HG03460 (cell line): ENCODE results near the gene LUC7L3.
"Not testable (repeated sequence)": the region's sequence is repeated elsewhere in the genome, so short reads cannot be mapped to it uniquely, and the experiment has no call there.

Experiments used
- ATAC-seq: cut with Tn5 transposase; IDR thresholded peaks from one replicate; pipeline ENCODE4 v1.9.1; 2021; ENCODE audit not compliant: unreplicated experiment

The LUC7L3 gene

GRCh38 chr17:50708050-50709000 is 11.1 kb upstream of the LUC7L3 start:
- no peak for ATAC-seq

- not testable (repeated sequence) for ATAC-seq
Observed at GRCh38 chr17:50709053-50709452, 10.3 kb upstream of the LUC7L3 start.

GRCh38 chr17:50710025-50710424 is 9.4 kb upstream of the LUC7L3 start:
- ATAC-seq = no peak

GRCh38 chr17:50710650-50711049 is 8.8 kb upstream of the LUC7L3 start:
- ATAC-seq = no peak

- ATAC-seq = no peak
Observed at GRCh38 chr17:50712641-50713040, 6.8 kb upstream of the LUC7L3 start.

- no peak for ATAC-seq
Observed at GRCh38 chr17:50715471-50715870, 3.9 kb upstream of the LUC7L3 start.

GRCh38 chr17:50719924-50720794 is 756 bp downstream of the LUC7L3 start:
- ATAC-seq = no peak

- no peak for ATAC-seq
Observed at GRCh38 chr17:50721194-50722010, 2.0 kb downstream of the LUC7L3 start.

GRCh38 chr17:50722746-50723145 is 3.3 kb downstream of the LUC7L3 start:
- no peak for ATAC-seq

- ATAC-seq = not testable (repeated sequence)
Observed at GRCh38 chr17:50724622-50725021, 5.2 kb downstream of the LUC7L3 start.

- ATAC-seq = no peak
Observed at GRCh38 chr17:50725769-50726655, 6.6 kb downstream of the LUC7L3 start.

GRCh38 chr17:50728112-50728429 is 8.7 kb downstream of the LUC7L3 start:
- ATAC-seq = no peak

- no peak for ATAC-seq
Observed at GRCh38 chr17:50728881-50729765, 9.7 kb downstream of the LUC7L3 start.

- no peak for ATAC-seq
Observed at GRCh38 chr17:50731575-50732460, 12.4 kb downstream of the LUC7L3 start.

GRCh38 chr17:50735287-50735686 is 15.9 kb downstream of the LUC7L3 start:
- no peak for ATAC-seq

GRCh38 chr17:50737118-50737698 is 17.8 kb downstream of the LUC7L3 start:
- ATAC-seq = no peak

- ATAC-seq = no peak
Observed at GRCh38 chr17:50739098-50739497, 19.7 kb downstream of the LUC7L3 start.

GRCh38 chr17:50745631-50746030 is 26.2 kb downstream of the LUC7L3 start:
- no peak for ATAC-seq
